A549 (cell line): Measurements from ENCODE around the gene C19orf47. TPM values are rescaled to one million over a fixed set of nuclear protein-coding genes. Genes with fewer than 3 reads are reported as not detected.

Experiments used
- ATAC-seq, 2 experiments: fragments of 200-7000 bp in 1 of 2; fragments of >200 bp in 1 of 2; cut with Nextera tagmentation in 1 of 2; cut with Tn5 transposase in 1 of 2; 3 replicates each; pipeline versions ENCODE4 v1.8.0 to v1.9.1; 2018 to 2020; ENCODE audit warnings: mild to moderate bottlenecking in 1 of 2, moderate library complexity in 1 of 2
- CTCF ChIA-PET: fragments of 300-600 bp; sonication (Branson Sonifier 250); formaldehyde crosslinking; extraction: SDS; loops from one replicate; lab custom pipeline; 2021; ENCODE audit warnings: antibody characterized with exemption, inconsistent platforms; lab: Yijun Ruan, JAX
- POLR2A ChIA-PET: fragments of 350-600 bp; formaldehyde crosslinking; extraction: SDS; loops from one replicate; lab custom pipeline; 2021; ENCODE audit warnings: antibody characterized with exemption, inconsistent platforms; lab: Yijun Ruan, JAX
- DNase-seq, 2 experiments: peaks; one replicate each; pipeline versions ENCODE4 v3.0.0 to v3.0.0-alpha.2; 2011 to 2016; ENCODE audit warnings: low read depth in 1 of 2, low spot score in 1 of 2
- FAIRE-seq: peaks from 2 replicates; lab custom pipeline; 2011; peaks lifted over from hg19 to GRCh38; lab: Jason Lieb, UNC
- H3K27ac ChIP-seq, 2 experiments: fragments of >200 bp; sonication (Bioruptor Twin); formaldehyde crosslinking; 3 replicates each; pipeline ENCODE4 v1.5.1; 2016 to 2017
- H3K4me1 ChIP-seq: fragments of >200 bp; sonication (Bioruptor Twin); formaldehyde crosslinking; 3 replicates; pipeline ENCODE4 v1.6.1; 2016
- H3K4me2 ChIP-seq: fragments of >200 bp; sonication (Bioruptor Twin); formaldehyde crosslinking; 3 replicates; pipeline ENCODE4 v1.6.1; 2016
- H3K4me3 ChIP-seq: fragments of >200 bp; sonication (Bioruptor Twin); formaldehyde crosslinking; 3 replicates; pipeline ENCODE4 v1.5.1; 2016
- H3K9me3 ChIP-seq: fragments of >200 bp; sonication (Bioruptor Twin); formaldehyde crosslinking; 3 replicates; pipeline ENCODE4 v1.6.1; 2016
- ATOH8 ChIP-seq: fragments of 250-450 bp; sonication (Bioruptor Pico); IDR thresholded peaks from 2 replicates; pipeline ENCODE4 v1.5.0; 2020; ENCODE audit warnings: low read depth, mild to moderate bottlenecking, moderate library complexity
- BHLHE40 ChIP-seq: IDR thresholded peaks from 2 replicates; pipeline ENCODE4 v1.6.1; 2012; ENCODE audit warnings: low read depth, low read length, inconsistent platforms
- CEBPB ChIP-seq, 2 experiments: fragments of >200 bp in 1 of 2; sonication (Bioruptor Twin) in 1 of 2; formaldehyde crosslinking in 1 of 2; IDR thresholded peaks; 2 replicates each; pipeline ENCODE4 v1.6.1; 2012 to 2016
- EP300 ChIP-seq, 2 experiments: fragments of >200 bp; sonication (Bioruptor Twin); formaldehyde crosslinking; IDR thresholded peaks; 2 replicates in 1 of 2; 3 replicates in 1 of 2; pipeline ENCODE4 v1.6.1; 2016 to 2017
- FOSL2 ChIP-seq, 2 experiments: fragments of 450-650 bp in 1 of 2; fragments of >200 bp in 1 of 2; sonication (Bioruptor Twin) in 1 of 2; formaldehyde crosslinking; IDR thresholded peaks; 2 replicates each; pipeline versions ENCODE4 v1.5.0 to v1.6.1; 2016 to 2020; ENCODE audit warnings: mild to moderate bottlenecking in 1 of 2, moderate library complexity in 1 of 2
- FOXS1 ChIP-seq: fragments of 250-450 bp; sonication (Bioruptor Pico); IDR thresholded peaks from 2 replicates; pipeline ENCODE4 v1.5.0; 2020; ENCODE audit warnings: mild to moderate bottlenecking, moderate library complexity
- GATA3 ChIP-seq: IDR thresholded peaks from 2 replicates; pipeline ENCODE4 v1.6.1; 2012; ENCODE audit warnings: borderline replicate concordance
- HDAC2 ChIP-seq: fragments of 200-600 bp; sonication (generic); IDR thresholded peaks from 2 replicates; pipeline ENCODE4 v1.6.1; 2016
- HES2 ChIP-seq: fragments of >200 bp; sonication (Bioruptor Twin); formaldehyde crosslinking; IDR thresholded peaks from 2 replicates; pipeline ENCODE4 v1.6.1; 2016
- HOXB13 ChIP-seq: fragments of 250-450 bp; sonication (Bioruptor Pico); IDR thresholded peaks from 2 replicates; pipeline ENCODE4 v1.5.0; 2020; ENCODE audit warnings: low read depth, mild to moderate bottlenecking, moderate library complexity
- HOXB5 ChIP-seq: fragments of 250-450 bp; sonication (Bioruptor Pico); IDR thresholded peaks from 2 replicates; pipeline ENCODE4 v1.5.0; 2020; ENCODE audit warnings: mild to moderate bottlenecking, moderate library complexity
- JUNB ChIP-seq: fragments of >200 bp; sonication (Bioruptor Twin); formaldehyde crosslinking; IDR thresholded peaks from 2 replicates; pipeline ENCODE4 v1.6.1; 2016
- KDM1A ChIP-seq: fragments of 200-600 bp; sonication (generic); IDR thresholded peaks from 2 replicates; pipeline ENCODE4 v1.6.1; 2016; ENCODE audit warnings: low read depth, mild to moderate bottlenecking
- KDM5A ChIP-seq: fragments of 200-600 bp; sonication (generic); IDR thresholded peaks from 2 replicates; pipeline ENCODE4 v1.6.1; 2016; ENCODE audit warnings: antibody characterized with exemption, mild to moderate bottlenecking
- MYC ChIP-seq: IDR thresholded peaks from 2 replicates; pipeline ENCODE4 v1.6.1; 2012; ENCODE audit warnings: mild to moderate bottlenecking, inconsistent platforms, low read length, improper control_type of control experiment, borderline replicate concordance
- NPAS2 ChIP-seq: fragments of 250-450 bp; sonication (Bioruptor Pico); IDR thresholded peaks from 2 replicates; pipeline ENCODE4 v1.8.0; 2022; ENCODE audit warnings: mild to moderate bottlenecking, moderate library complexity, borderline replicate concordance
- POLR2A ChIP-seq: IDR thresholded peaks from 2 replicates; pipeline ENCODE4 v1.6.1; 2012; ENCODE audit warnings: mild to moderate bottlenecking, low read length
- RAD21 ChIP-seq, 2 experiments: fragments of >200 bp in 1 of 2; sonication (Bioruptor Twin) in 1 of 2; formaldehyde crosslinking in 1 of 2; IDR thresholded peaks in 1 of 2; conservative IDR thresholded peaks in 1 of 2; 2 replicates in 1 of 2; 3 replicates in 1 of 2; pipeline ENCODE4 v1.6.1; 2012 to 2018; ENCODE audit warnings: inconsistent platforms in 1 of 2
- RFX5 ChIP-seq: fragments of 450-650 bp; IDR thresholded peaks from 2 replicates; pipeline ENCODE4 v1.7.1; 2014; ENCODE audit warnings: antibody characterized with exemption, mild to moderate bottlenecking, moderate library complexity
- SMC3 ChIP-seq: fragments of >200 bp; sonication (Bioruptor Twin); formaldehyde crosslinking; IDR thresholded peaks from 3 replicates; pipeline ENCODE4 v1.6.1; 2018; ENCODE audit warnings: inconsistent platforms
- SREBF2 ChIP-seq: fragments of 450-650 bp; IDR thresholded peaks from 2 replicates; pipeline ENCODE4 v1.6.1; 2014; ENCODE audit warnings: mild to moderate bottlenecking, moderate library complexity
- TP53 ChIP-seq: fragments of 250-450 bp; sonication (Bioruptor Pico); IDR thresholded peaks from 2 replicates; pipeline ENCODE4 v1.5.0; 2021; ENCODE audit warnings: mild to moderate bottlenecking, moderate library complexity
- USF2 ChIP-seq: fragments of 450-650 bp; IDR thresholded peaks from 2 replicates; pipeline ENCODE4 v1.6.1; 2014; ENCODE audit warnings: antibody characterized with exemption
- ZNF302 ChIP-seq: fragments of 250-450 bp; sonication (Bioruptor Pico); IDR thresholded peaks from 2 replicates; pipeline ENCODE4 v1.9.0; 2021; ENCODE audit warnings: inconsistent platforms, mild to moderate bottlenecking, moderate library complexity
- WGBS: methylation state at CpG from one replicate; pipeline ENCODE4 v1.1.6; 2017; ENCODE audit errors: missing lambda C conversion rate; 5-methylcytosine and 5-hydroxymethylcytosine counted together
- polyA plus RNA-seq, 4 experiments: library from polyadenylated mRNA; depleted of rRNA in 3 of 4; stranded (reverse); fragments of >200 nt; fragmentation: RNase III in 1 of 4; extraction: RNeasy Plus Mini Kit Qiagen cat#74134 plus additional on column Dnase treatment in 1 of 4; gene quantifications; 2 replicates in 3 of 4; 3 replicates in 1 of 4; pipeline ENCODE4 v1.2.3, GENCODE V29; 2011 to 2017
- TF ChIP-seq, protein P1 (sequence below): fragments of 150-350 bp; IDR thresholded peaks from 2 replicates; pipeline ENCODE4 v1.6.1; 2014; ENCODE audit warnings: low read depth, mild to moderate bottlenecking, low read length
- TF ChIP-seq, protein P2 (sequence below): IDR thresholded peaks from 2 replicates; pipeline ENCODE4 v1.6.1; 2012

C19orf47 gene
- polyA plus RNA-seq, 2 of the 4 experiments (the other 2 are of a cell fraction): 25.7 to 39.8 TPM

GRCh38 chr19:40298026-40298425 lies 50.2 kb downstream of the C19orf47 start:
- Histone ChIP-seq H3K4me1 (no peaks in the 10 kb centered on the region), H3K9me3 (no peaks in the 10 kb centered on the region), H3K4me3 (no peak overlapping the region), H3K4me2 (no peak overlapping the region), H3K27ac (no peak overlapping the region)
- ATAC-seq (no peak), DNase-seq (no peak), FAIRE-seq (no peak)
- 58% methylated on average over 3 of the region's 3 CpGs for WGBS
- TF ChIP-seq FOXS1 (CRISPR knock-in tag): no peak
- TF ChIP-seq RFX5: no peak
- no peak for TF ChIP-seq RAD21 (conservative IDR thresholded peaks at IDR 0.05 in 1 of 2, IDR thresholded peaks at IDR 0.05 in 1 of 2)
- no peak for TF ChIP-seq FOSL2 (IDR thresholded peaks at IDR 0.05)
- TF ChIP-seq FOSL2 (CRISPR knock-in tag; IDR thresholded peaks at IDR 0.05): no peak
- TF ChIP-seq USF2: no peak
- ChIA-PET POLR2A (interaction anchor here (0.5 to 1.4 kb wide), 4 partner anchors 11 to 145 kb away, joined by 3 to 5 read pairs (median 4); partner anchors contain the start of genes C19orf47, PLD3 and SERTAD1), CTCF (interaction anchor here (0.7 to 8.8 kb wide), 9 partner anchors 8 to 1851 kb away, joined by 3 to 86 read pairs (median 5); partner anchors contain the start of gene C19orf47)

DNA sequence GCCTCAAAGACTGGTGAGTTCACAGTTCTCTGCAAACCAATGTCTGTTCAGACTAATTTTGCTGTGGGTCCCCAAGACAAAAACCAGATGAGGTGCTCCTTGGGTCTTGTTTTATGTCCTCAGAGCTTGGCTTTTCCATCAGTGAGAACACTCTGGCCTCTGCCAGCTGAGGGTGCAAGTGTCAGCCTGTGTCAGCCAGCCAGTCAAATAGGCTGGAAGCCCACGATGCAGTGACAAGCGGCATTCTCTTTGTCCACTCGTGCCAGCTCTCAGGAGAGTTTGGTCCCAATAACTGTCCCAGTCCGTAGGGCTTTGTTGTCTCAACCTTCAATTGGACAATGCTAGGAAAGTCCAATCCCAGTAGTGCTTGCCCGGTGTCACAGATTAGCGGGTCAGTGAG lies 53.6 kb downstream of the C19orf47 start:
- WGBS: 89% methylated on average over 6 of the region's 6 CpGs
- ChIA-PET CTCF (interaction anchor here (0.6 to 8.8 kb wide), 2 partner anchors 12 to 14 kb away, joined by 3 to 86 read pairs; no protein-coding TSS in a partner anchor), POLR2A (no interaction called here)
- DNase-seq (no peak), FAIRE-seq (no peak), ATAC-seq (peak in 1 of 2 experiments; percentile 13; a peak in 1 of 6 replicates)
- H3K9me3 ChIP-seq: no peaks in the 10 kb centered on the region
- no peak overlapping the region for H3K4me2 ChIP-seq
- no peak overlapping the region for H3K27ac ChIP-seq
- H3K4me3 ChIP-seq: no peak overlapping the region
- no peaks in the 10 kb centered on the region for H3K4me1 ChIP-seq
- TF ChIP-seq SREBF2: no peak
- TF ChIP-seq NPAS2: no peak

DNA sequence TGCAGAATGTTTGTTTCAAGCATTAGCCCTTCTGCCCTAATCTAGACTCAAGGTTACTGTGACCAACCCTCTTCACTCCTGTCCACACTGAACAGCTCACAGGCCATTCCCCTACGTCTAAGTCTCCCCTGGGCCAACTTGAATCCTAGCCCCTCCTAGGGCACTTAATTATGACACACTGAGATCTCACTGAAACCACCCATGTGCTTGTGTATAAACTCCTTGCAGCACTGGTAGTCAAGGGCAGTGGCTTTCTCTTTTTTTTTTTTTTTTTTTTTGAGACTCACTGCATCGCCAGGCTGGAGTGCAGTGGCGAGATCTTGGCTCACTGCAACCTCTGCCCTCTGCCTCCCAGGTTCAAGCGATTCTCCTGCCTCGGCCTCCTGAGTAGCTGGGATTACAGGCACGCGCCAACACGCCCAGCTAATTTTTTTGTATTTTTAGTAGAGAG lies 61.2 kb downstream of the C19orf47 start:
- POLR2A ChIA-PET: interaction anchor here (0.6 to 0.7 kb wide), 2 partner anchors 11 to 90 kb away, joined by 3 to 5 read pairs; no protein-coding TSS in a partner anchor
- 96% methylated on average over 8 of the region's 8 CpGs for WGBS
- FAIRE-seq (no peak), ATAC-seq (no peak), DNase-seq (no peak)
- no peak overlapping the region for H3K4me3 ChIP-seq
- no peak overlapping the region; a peak in 1 of 6 replicates for H3K27ac ChIP-seq
- peaks cover 17% of the 10 kb centered on the region for H3K4me1 ChIP-seq
- no peaks in the 10 kb centered on the region for H3K9me3 ChIP-seq
- no peak overlapping the region for H3K4me2 ChIP-seq
- CTCF ChIA-PET: interaction anchor here (0.9 to 10.0 kb wide), 5 partner anchors 19 to 243 kb away, joined by 3 to 61 read pairs (median 4); no protein-coding TSS in a partner anchor
- TF ChIP-seq HES2 (no peak), POLR2A (no peak), HOXB13 (CRISPR knock-in tag) (no peak), HDAC2 (no peak), SMC3 (no peak)
- TF ChIP-seq, protein P1, sequence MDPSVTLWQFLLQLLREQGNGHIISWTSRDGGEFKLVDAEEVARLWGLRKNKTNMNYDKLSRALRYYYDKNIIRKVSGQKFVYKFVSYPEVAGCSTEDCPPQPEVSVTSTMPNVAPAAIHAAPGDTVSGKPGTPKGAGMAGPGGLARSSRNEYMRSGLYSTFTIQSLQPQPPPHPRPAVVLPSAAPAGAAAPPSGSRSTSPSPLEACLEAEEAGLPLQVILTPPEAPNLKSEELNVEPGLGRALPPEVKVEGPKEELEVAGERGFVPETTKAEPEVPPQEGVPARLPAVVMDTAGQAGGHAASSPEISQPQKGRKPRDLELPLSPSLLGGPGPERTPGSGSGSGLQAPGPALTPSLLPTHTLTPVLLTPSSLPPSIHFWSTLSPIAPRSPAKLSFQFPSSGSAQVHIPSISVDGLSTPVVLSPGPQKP: no peak

DNA sequence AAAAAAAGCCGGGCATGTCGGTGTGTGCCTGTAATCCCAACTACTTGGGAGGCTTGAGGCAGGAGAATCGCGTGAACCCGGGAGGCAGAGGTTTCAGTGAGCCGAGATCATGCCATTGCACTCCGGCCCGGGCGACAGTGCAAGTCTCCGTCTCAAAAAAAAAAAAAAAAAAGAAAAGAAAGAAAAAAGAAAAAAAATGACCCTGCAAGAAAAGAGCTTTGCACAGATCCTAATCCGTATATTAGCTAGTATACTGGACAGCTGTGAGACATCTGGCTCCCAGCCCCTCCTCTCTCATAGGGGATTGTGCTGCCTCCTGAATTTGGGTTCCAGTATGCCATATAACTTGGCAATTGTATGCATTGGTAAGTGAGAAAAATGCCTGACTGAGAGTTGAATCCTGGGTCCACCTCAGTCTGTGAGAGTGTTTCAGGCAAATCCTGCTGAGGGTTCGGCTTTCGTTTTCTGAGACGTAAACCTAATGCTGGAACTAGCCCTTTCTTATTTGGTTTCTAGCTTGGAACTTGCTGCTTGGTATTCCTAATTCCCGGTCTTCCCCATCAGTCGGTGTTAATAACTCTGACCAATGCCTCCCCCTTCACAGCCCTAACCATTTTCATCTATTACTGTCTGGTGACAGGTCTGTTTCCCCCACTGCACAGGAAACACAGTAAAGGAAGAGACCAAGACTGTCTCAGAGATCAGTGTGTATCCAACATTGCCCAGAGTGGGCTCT lies 61.8 kb downstream of the C19orf47 start:
- Histone ChIP-seq H3K4me1 (peaks cover 17% of the 10 kb centered on the region), H3K4me3 (no peak overlapping the region), H3K4me2 (peak overlapping the region; percentile 73), H3K9me3 (no peaks in the 10 kb centered on the region), H3K27ac (peak overlapping the region; percentile 78 to 90)
- ATAC-seq (no peak), DNase-seq (no peak), FAIRE-seq (no peak)
- ChIA-PET CTCF (interaction anchor here (0.7 to 10.0 kb wide), 7 partner anchors 20 to 243 kb away, joined by 3 to 61 read pairs (median 4); no protein-coding TSS in a partner anchor), POLR2A (interaction anchor here (0.6 to 0.7 kb wide), 2 partner anchors 11 to 89 kb away, joined by 3 to 4 read pairs; no protein-coding TSS in a partner anchor)
- TF ChIP-seq GATA3: no peak
- no peak for TF ChIP-seq HOXB5
- no peak for TF ChIP-seq ATOH8 (CRISPR knock-in tag)
- no peak for TF ChIP-seq BHLHE40
- TF ChIP-seq CEBPB (IDR thresholded peaks at IDR 0.05): no peak
- TF ChIP-seq, protein P2, sequence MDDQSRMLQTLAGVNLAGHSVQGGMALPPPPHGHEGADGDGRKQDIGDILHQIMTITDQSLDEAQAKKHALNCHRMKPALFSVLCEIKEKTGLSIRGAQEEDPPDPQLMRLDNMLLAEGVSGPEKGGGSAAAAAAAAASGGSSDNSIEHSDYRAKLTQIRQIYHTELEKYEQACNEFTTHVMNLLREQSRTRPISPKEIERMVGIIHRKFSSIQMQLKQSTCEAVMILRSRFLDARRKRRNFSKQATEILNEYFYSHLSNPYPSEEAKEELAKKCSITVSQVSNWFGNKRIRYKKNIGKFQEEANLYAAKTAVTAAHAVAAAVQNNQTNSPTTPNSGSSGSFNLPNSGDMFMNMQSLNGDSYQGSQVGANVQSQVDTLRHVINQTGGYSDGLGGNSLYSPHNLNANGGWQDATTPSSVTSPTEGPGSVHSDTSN: no peak
- no peak for TF ChIP-seq ZNF302 (CRISPR knock-in tag)
- no peak for TF ChIP-seq TP53
- TF ChIP-seq SMC3: no peak
- TF ChIP-seq JUNB: no peak
- TF ChIP-seq KDM5A: no peak
- no peak for TF ChIP-seq EP300 (IDR thresholded peaks at IDR 0.05)
- no peak for TF ChIP-seq SREBF2
- TF ChIP-seq MYC: no peak
- TF ChIP-seq KDM1A: no peak
- 94% methylated on average over 16 of the region's 16 CpGs for WGBS
